ENCODE data around the gene SYT1.

- TF ChIP-seq BHLHE40 (IDR thresholded peaks at IDR 0.05; ENCODE audit: borderline replicate concordance) (no peak), LEF1 (IDR thresholded peaks at IDR 0.05; ENCODE audit: borderline replicate concordance) (no peak), NFRKB (IDR thresholded peaks at IDR 0.05) (no peak), FOXM1 (IDR thresholded peaks at IDR 0.05; ENCODE audit: borderline replicate concordance) (no peak), CTBP1 (IDR thresholded peaks at IDR 0.05; ENCODE audit: borderline replicate concordance) (no peak), FOXK2 (IDR thresholded peaks at IDR 0.05) (no peak), ZNF384 (IDR thresholded peaks at IDR 0.05) (no peak)
These were observed 255.2 kb downstream of the SYT1 start for GRCh38 chr12:79119796-79120195.
